ENCODE data around the gene LRRC15. TPM values are rescaled to one million over a fixed set of nuclear protein-coding genes. Genes with fewer than 3 reads are reported as not detected.

Gene LRRC15
- total RNA-seq, 2 experiments from 2014 or later = not detected

DNA sequence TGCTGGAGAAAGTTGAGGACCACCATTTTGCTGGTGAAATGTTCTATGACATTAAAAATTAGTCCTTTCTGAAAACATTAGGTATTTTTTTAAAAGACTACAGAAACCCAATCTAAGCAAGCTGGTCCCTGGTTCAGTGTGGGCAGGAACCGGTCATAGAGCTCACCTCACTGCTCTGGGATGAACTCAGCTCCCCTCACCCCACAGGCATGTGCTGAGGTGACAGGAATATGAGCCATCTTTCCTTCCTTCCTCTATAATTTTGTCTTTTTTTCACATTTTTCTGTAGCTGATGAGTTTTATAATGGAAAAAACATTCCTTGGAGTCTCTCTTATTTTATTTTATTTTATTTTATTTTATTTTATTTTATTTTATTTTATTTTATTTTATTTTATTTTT, 8.2 kb upstream of the LRRC15 start:
- Mint-ChIP-seq H3K4me1 (no peaks in the 10 kb centered on the region), H3K27ac (no peak overlapping the region), H3K9me3 (no peaks in the 10 kb centered on the region), H3K27me3 (peaks cover 10% of the 10 kb centered on the region), H3K4me3 (no peak overlapping the region), H3K36me3 (no peaks in the 10 kb centered on the region)
- no peak for DNase-seq

DNA sequence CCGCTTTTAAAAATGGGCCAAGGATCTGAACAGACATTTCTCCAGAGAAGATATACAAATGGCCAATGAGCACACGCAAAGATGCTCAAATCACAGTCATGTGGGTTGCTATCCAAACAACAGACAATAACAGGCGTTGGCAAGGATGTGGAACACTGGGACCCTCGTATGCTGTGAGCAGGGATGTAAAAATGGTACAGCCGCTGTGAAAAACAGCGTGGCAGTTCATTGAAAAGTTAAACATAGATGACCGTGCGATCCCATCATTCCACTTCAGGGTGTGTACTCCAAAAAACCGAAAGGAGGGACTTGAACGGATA, 6.7 kb upstream of the LRRC15 start:
- Mint-ChIP-seq H3K4me3 (no peak overlapping the region), H3K9me3 (no peaks in the 10 kb centered on the region), H3K27me3 (peaks cover 15% of the 10 kb centered on the region), H3K27ac (no peak overlapping the region), H3K36me3 (no peaks in the 10 kb centered on the region), H3K4me1 (no peaks in the 10 kb centered on the region)
- DNase-seq = no peak

DNA sequence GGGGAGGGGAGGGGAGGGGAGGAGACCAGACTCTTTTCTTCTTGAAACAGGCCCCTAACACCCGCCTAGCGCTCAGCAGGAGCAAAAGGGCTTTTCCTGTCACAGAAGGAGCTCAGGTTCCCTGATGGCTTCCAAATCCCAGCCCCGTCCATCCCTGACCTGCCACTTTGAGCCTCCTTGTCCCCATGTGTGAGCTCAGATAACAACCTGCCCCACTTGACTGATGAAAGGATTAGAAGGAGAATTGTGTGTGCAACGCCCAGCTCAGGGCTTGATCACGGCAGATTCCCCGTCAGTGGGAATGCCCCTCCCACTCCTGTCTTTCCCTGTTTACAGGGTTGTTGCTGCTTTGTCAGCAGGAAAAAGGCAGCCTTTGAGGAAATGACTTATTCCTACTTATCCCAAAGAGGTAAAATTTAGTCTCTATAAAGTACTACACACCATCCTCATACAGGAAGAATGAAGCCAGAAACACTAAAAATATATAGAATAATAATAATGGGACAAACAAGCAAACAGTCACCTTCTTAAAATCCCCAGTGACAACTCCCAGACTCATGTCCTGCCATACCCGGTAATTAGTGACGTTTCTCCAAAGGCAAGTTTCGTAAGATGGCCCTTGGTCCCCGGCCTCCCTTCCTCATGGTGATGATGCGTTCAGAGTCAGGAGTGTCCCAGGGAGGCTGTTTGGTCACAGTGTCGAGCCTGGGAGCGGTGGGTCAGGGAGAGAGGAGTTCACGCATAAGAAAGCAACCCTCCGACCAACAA, 6.1 kb upstream of the LRRC15 start:
- Mint-ChIP-seq H3K36me3 (no peaks in the 10 kb centered on the region), H3K27me3 (peaks cover 20% of the 10 kb centered on the region), H3K27ac (no peak overlapping the region), H3K9me3 (no peaks in the 10 kb centered on the region), H3K4me1 (no peaks in the 10 kb centered on the region), H3K4me3 (no peak overlapping the region)
- no peak for DNase-seq

DNA sequence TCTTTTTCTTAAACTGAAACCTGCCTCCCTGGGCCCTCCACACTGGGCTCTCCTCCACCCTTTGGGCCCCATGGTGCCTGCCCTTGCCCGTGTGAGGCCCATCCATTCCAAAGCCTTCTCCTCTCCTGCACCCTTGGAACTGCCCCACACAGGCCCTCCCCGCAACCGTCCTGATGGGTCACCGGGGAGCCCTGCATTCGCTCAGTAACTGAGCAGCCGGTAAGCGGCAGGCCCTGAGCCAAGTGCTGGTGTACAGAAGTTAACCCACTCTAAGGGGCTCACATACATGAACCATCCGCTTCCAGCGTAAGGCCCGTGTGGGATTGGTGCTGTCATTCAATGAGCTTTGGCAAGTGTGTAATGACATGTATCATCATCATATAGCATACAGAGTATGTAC, 5.4 kb upstream of the LRRC15 start:
- no peak for DNase-seq
- Mint-ChIP-seq H3K4me3 (no peak overlapping the region), H3K4me1 (no peaks in the 10 kb centered on the region), H3K9me3 (no peaks in the 10 kb centered on the region), H3K27me3 (peaks cover 27% of the 10 kb centered on the region), H3K27ac (no peak overlapping the region), H3K36me3 (no peaks in the 10 kb centered on the region)

DNA sequence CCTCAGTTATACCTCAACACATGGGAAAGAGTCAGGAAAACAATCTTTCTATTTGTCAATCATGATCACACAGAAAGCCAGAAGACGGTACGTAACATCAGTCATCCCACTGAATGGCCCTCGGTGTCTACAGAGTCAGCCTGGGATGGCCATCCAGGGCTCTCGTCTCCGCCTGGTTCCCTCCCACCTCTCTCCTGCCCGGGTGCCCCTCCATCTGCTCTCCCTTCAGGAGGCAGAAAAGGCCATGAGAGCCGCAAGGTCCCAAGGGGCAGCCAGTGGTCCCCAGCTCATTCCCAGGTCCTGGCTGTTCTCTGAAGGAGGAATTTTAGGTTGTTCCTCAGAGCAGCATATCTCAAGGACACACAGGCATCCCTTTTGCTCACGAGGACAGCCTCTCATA, 4.4 kb upstream of the LRRC15 start:
- no peak overlapping the region for H3K4me3 Mint-ChIP-seq
- H3K27ac Mint-ChIP-seq = no peak overlapping the region
- DNase-seq = no peak
- no peaks in the 10 kb centered on the region for H3K36me3 Mint-ChIP-seq
- no peaks in the 10 kb centered on the region for H3K9me3 Mint-ChIP-seq
- H3K27me3 Mint-ChIP-seq = peaks cover 37% of the 10 kb centered on the region
- no peaks in the 10 kb centered on the region for H3K4me1 Mint-ChIP-seq

DNA sequence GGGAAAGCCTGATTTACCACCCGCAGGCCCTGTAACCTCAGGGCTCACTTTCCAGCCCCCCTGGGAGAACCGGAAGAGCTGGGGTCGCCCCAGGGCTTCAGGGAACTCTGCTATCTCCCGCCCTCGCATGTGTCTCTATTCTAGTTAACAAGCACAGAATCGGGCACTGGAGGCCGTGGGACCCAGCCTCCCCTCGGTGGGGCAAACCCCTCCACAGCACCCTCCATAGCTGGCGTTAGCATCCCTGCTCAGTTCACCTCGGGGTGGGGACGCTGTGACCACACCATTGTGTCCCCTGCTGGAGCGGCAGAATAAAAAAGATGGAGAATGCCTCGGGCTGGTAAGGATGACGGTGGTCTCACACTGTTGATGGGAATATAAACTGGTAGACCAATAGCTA, 3.5 kb upstream of the LRRC15 start:
- Mint-ChIP-seq H3K27ac (no peak overlapping the region), H3K9me3 (no peaks in the 10 kb centered on the region), H3K36me3 (no peaks in the 10 kb centered on the region), H3K27me3 (peaks cover 42% of the 10 kb centered on the region), H3K4me1 (no peaks in the 10 kb centered on the region), H3K4me3 (no peak overlapping the region)
- DNase-seq = no peak

DNA sequence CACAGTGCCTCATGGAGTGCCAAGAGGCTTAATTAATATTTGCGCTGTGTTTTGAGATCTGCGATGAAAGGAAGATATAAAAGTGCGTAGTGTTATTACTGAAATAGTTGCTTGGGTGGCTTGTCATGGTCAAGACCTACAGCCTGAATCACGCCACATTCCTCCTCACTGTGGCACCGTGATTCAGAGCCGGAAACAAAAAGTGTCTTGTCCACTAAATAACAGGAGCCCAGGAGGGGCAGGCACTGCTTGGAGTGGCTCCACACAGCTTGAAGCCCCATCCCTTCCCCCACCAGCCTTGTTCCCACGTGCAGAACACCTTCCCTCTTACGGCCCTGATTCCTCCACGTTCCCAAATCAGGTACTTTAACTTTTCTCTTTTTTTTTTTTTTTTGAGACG, 1.2 kb upstream of the LRRC15 start:
- H3K27me3 Mint-ChIP-seq = peaks cover 53% of the 10 kb centered on the region
- H3K36me3 Mint-ChIP-seq = no peaks in the 10 kb centered on the region
- no peaks in the 10 kb centered on the region for H3K9me3 Mint-ChIP-seq
- H3K27ac Mint-ChIP-seq = no peak overlapping the region
- H3K4me3 Mint-ChIP-seq = no peak overlapping the region
- DNase-seq = no peak
- H3K4me1 Mint-ChIP-seq = no peaks in the 10 kb centered on the region

DNA sequence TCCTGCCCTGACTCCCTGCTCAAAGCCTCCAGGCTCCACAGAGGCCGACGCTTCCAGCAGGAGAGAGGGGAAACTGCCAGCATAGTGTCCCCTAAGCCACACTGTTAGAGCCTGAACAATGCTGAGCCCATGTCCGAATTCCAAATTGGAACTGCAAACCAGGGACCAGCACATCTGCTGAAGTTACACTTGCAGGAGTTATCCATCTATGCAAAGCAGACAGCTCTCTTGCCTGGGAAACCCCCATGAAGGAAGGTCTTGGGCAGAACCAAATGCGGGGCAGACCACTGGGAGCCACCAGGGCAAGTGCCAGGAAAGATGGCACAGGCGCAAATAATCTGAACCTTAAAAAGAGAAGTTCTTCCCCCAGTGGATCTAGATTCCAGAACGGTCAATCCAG, 625 bp downstream of the LRRC15 start:
- Mint-ChIP-seq H3K4me3 (no peak overlapping the region), H3K27me3 (peaks cover 47% of the 10 kb centered on the region), H3K9me3 (no peaks in the 10 kb centered on the region), H3K4me1 (no peaks in the 10 kb centered on the region), H3K27ac (no peak overlapping the region), H3K36me3 (no peaks in the 10 kb centered on the region)
- no peak for DNase-seq

DNA sequence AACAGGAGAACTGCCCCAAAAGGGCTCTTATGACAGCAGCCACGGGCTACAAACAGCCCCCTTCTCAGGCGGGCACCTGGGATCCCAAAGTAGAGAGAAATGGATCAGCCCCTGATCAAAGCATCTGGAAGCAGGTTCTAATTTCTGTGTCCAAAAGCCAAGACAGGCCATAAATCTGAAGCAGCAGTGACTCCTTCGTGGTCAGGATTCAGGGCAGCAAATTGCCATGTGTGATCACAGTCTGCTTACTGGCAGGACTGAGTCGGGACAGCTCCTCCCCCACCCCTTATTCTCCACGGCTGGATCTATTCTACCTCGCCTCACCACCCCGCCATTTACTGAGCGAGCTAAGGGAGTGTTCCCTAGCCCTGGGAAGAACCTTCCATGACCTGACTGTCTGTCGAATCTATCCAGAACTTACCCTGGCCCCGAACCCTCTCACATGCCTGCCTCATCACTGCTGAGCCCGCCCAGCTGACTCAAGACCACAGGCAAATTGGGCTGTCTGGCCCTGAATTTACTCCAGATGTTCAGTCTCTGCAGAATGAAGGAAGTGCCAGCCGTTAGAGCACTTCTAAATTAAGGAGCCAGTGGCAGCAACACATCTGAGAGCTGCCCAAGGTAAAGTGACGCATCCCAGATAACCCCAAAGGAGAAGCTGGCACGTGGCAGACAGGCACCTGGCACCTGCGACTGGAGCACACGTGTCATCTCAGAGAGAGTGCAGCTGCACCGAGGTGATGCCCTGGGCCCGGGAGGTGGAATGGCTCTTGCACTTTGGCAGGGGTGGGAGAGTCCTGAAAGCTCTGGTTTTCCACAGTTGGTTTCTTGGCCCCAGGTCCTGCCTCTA, 1.3 kb downstream of the LRRC15 start:
- Mint-ChIP-seq H3K27ac (no peak overlapping the region), H3K4me1 (no peaks in the 10 kb centered on the region), H3K9me3 (no peaks in the 10 kb centered on the region), H3K27me3 (peaks cover 47% of the 10 kb centered on the region), H3K4me3 (no peak overlapping the region), H3K36me3 (no peaks in the 10 kb centered on the region)
- no peak for DNase-seq

DNA sequence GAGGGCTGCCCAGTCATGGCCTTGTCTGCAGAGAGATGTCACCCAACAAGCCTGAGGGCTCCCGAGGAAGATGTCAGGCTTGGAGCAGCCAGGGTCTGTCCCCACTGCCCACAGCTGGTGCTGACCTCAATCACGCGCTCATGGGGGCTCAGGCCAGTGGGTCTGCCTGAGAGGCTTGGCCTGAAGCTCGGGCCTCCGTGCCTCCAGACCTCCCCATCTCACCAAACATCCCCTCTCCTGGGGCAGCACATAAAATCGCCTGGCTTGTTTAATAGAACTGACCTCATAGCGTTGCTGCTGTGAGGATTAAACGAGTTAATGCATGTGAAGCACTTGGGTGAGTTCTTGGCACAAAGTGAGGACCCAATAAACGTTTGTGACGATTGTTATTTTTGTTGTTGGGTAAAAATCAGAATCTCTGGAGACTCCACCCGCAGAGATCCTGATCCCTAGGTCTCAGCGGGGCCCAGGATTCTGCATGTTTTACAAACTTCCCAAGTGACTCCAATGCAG, 3.5 kb downstream of the LRRC15 start:
- Mint-ChIP-seq H3K4me3 (no peak overlapping the region), H3K27me3 (peaks cover 41% of the 10 kb centered on the region), H3K4me1 (no peaks in the 10 kb centered on the region), H3K27ac (no peak overlapping the region), H3K9me3 (no peaks in the 10 kb centered on the region), H3K36me3 (no peaks in the 10 kb centered on the region)
- no peak for DNase-seq

DNA sequence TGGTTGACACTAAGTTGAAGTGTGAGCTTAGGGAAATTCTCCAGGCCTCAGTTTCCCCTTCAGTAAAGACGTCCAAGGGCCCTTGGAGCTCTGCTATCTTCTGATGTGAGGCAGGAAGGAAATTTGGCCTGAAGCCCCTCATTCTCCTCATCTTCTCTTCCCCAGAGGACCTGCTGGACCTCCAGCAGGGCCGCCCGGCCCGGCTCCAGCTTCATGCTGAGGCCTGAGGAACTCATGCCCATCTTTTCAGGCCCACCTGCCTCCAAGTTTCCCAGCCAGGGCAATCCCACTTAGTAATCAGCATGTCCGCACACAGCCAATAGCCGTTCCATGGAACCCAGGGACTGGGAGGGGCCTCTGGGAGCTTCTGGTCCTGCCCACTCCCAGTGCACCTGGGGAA, 4.0 kb downstream of the LRRC15 start:
- no peaks in the 10 kb centered on the region for H3K4me1 Mint-ChIP-seq
- no peaks in the 10 kb centered on the region for H3K36me3 Mint-ChIP-seq
- no peak overlapping the region for H3K27ac Mint-ChIP-seq
- no peak for DNase-seq
- peaks cover 36% of the 10 kb centered on the region for H3K27me3 Mint-ChIP-seq
- H3K4me3 Mint-ChIP-seq = no peak overlapping the region
- H3K9me3 Mint-ChIP-seq = no peaks in the 10 kb centered on the region

DNA sequence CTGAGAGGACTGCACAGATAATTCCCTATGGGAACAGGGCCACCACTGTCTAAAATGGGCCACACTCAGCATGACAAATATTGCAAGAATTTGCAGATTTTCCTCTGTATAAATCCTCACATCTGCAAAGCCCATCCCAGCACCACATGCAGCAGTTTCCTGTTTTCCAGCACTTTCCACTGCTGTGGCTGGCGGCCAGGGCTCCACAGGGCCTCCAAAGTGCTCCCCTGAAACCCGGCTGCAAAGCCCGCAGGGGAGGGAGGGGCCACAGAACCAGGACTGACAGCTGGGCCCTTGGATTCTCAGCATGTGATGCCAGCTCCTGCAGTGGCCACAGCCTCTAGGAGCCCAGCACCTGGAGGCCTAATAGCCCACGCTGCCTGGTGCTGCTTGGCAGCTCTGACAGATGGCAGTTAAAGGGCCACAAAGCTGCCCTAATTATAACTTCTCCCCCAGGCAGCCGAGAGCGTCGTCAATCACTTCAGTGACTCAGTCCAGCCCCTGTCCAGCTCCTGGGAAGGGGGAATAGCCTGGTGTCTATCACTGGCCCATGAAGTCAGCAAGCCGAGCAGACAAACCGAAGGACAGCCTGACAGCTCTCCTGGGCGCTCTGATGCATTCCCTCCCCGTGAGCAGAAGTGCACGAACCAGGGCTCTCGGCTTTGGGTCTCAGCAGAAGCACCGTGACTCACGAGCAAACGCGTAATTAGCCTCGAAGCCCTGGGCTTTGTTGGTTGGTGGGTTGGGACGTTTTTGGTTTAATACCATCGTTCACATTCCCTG, 4.7 kb downstream of the LRRC15 start:
- H3K36me3 Mint-ChIP-seq = no peaks in the 10 kb centered on the region
- H3K4me1 Mint-ChIP-seq = no peaks in the 10 kb centered on the region
- peaks cover 29% of the 10 kb centered on the region for H3K27me3 Mint-ChIP-seq
- H3K27ac Mint-ChIP-seq = no peak overlapping the region
- H3K4me3 Mint-ChIP-seq = no peak overlapping the region
- H3K9me3 Mint-ChIP-seq = no peaks in the 10 kb centered on the region
- no peak for DNase-seq

DNA sequence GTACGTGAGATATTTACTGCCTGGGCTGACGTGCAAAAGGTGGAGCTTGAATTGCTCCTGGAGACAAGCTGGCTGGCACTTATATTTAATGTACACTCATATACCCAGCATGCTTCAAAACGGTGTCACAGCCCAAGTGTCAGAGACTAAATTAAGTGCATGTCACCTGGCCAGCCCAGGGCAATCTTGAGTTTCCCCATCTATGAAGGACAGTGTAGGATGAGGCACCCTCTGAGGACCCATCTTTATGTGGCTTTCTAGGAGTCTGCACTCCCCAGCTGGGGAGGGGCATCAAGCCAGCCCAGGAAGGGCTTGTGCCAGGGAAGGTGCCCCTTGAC, 5.3 kb downstream of the LRRC15 start:
- Mint-ChIP-seq H3K4me1 (no peaks in the 10 kb centered on the region), H3K27me3 (peaks cover 24% of the 10 kb centered on the region), H3K9me3 (no peaks in the 10 kb centered on the region), H3K4me3 (no peak overlapping the region), H3K27ac (no peak overlapping the region), H3K36me3 (no peaks in the 10 kb centered on the region)
- DNase-seq = no peak

DNA sequence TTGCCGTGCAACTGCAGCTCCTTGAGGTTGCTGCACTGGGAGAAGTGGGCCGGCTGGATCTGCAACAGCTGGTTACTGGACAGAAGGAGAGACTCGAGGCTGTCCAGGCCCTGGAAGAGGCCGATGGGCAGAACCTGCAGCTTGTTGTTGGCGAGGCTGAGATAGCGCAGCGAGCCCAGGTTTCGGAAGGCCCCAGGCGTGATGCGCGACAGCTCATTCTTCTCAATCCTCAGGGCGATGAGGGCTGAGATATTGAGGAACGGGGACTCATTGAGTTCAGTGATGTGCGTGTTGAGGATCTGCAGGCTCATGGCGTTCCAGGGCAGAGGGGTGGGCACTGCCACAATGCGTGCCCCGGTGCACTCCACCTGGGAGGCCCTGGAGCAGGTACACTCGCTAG, 9.0 kb downstream of the LRRC15 start:
- DNase-seq = no peak

DNA sequence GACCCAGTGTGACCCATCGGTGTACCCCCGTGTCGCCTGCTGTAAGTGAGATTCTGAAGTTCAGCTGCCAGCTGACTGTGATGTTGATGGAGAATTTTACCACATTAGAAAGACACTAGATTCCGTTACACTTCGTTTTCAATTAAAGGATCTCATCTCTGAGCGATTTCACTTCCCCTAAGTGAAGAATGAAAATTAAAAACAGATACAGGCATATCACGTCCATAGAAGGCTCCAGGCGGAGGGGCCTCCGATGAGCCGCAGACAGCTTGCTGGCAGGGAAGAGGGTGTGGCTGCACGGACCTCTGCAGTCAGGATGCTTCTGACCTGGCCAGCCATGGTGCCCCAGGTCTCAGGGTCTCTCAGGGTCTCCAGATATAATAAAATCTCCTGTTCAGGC, 11.9 kb downstream of the LRRC15 start:
- no peak for DNase-seq
- no peaks in the 10 kb centered on the region for H3K4me1 Mint-ChIP-seq
- no peak overlapping the region for H3K4me3 Mint-ChIP-seq
- no peaks in the 10 kb centered on the region for H3K9me3 Mint-ChIP-seq
- H3K27ac Mint-ChIP-seq = no peak overlapping the region
- no peaks in the 10 kb centered on the region for H3K36me3 Mint-ChIP-seq
- no peaks in the 10 kb centered on the region for H3K27me3 Mint-ChIP-seq

More for the DNA sequence above, 9.0 kb downstream of the LRRC15 start:
- Mint-ChIP-seq H3K27ac (no peak overlapping the region), H3K36me3 (no peaks in the 10 kb centered on the region), H3K9me3 (no peaks in the 10 kb centered on the region), H3K27me3 (no peaks in the 10 kb centered on the region), H3K4me3 (no peak overlapping the region), H3K4me1 (no peaks in the 10 kb centered on the region)

All from activated naive CD8-positive, alpha-beta T cell treated with anti-CD3 and anti-CD28 coated beads for 36 hours (primary cell).